A549 (cell line): ENCODE data around the gene ARHGDIB.

Source experiments
- ESRRA ChIP-seq: fragments of 150-350 bp; IDR thresholded peaks from 2 replicates; pipeline ENCODE4 v1.6.1; 2014; ENCODE audit warnings: mild to moderate bottlenecking, low read length, borderline replicate concordance
- MAFK ChIP-seq: fragments of 450-650 bp; IDR thresholded peaks from 2 replicates; pipeline ENCODE4 v1.6.1; 2014; ENCODE audit not compliant: partially characterized antibody
- MAX ChIP-seq: IDR thresholded peaks from 2 replicates; pipeline ENCODE4 v1.6.1; 2012
- POLR2A ChIP-seq: IDR thresholded peaks from 2 replicates; pipeline ENCODE4 v1.6.1; 2012; ENCODE audit warnings: mild to moderate bottlenecking, low read length
- USF2 ChIP-seq: fragments of 450-650 bp; IDR thresholded peaks from 2 replicates; pipeline ENCODE4 v1.6.1; 2014; ENCODE audit warnings: antibody characterized with exemption
- TF ChIP-seq, protein P1 (sequence below): fragments of >200 bp; sonication (Bioruptor Twin); formaldehyde crosslinking; IDR thresholded peaks from 3 replicates; pipeline ENCODE4 v1.5.1; 2016

DNA sequence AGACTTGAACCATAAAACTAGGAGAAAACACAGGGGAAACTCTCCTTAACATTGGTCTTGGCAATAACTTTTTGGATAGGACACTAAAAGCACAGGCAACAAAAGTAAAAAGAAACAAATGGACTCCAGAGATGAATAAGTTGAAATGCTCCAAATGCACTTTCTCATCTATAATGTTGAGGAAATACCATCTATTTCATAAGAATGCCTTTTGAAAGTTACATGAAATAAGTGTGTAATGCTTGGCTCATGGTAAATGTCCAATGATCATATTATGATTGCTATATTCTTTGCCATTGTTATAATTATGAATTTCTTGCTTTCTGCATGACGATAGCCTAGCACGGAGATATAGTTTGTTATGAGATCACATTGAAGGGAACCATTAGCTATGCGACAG is 31.3 kb upstream of the ARHGDIB start:
- TF ChIP-seq POLR2A (no peak), MAFK (no peak), USF2 (no peak), ESRRA (no peak), MAX (no peak)
- TF ChIP-seq, protein P1, sequence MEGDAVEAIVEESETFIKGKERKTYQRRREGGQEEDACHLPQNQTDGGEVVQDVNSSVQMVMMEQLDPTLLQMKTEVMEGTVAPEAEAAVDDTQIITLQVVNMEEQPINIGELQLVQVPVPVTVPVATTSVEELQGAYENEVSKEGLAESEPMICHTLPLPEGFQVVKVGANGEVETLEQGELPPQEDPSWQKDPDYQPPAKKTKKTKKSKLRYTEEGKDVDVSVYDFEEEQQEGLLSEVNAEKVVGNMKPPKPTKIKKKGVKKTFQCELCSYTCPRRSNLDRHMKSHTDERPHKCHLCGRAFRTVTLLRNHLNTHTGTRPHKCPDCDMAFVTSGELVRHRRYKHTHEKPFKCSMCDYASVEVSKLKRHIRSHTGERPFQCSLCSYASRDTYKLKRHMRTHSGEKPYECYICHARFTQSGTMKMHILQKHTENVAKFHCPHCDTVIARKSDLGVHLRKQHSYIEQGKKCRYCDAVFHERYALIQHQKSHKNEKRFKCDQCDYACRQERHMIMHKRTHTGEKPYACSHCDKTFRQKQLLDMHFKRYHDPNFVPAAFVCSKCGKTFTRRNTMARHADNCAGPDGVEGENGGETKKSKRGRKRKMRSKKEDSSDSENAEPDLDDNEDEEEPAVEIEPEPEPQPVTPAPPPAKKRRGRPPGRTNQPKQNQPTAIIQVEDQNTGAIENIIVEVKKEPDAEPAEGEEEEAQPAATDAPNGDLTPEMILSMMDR, result no peak
